ENCODE measurements around the gene CACNB2. TPM values are rescaled to one million over a fixed set of nuclear protein-coding genes. Genes with fewer than 3 reads are reported as not detected.

The CACNB2 gene
- total RNA-seq, 2 donors from 2014 or later, result 5.5 to 17.4 TPM

DNA sequence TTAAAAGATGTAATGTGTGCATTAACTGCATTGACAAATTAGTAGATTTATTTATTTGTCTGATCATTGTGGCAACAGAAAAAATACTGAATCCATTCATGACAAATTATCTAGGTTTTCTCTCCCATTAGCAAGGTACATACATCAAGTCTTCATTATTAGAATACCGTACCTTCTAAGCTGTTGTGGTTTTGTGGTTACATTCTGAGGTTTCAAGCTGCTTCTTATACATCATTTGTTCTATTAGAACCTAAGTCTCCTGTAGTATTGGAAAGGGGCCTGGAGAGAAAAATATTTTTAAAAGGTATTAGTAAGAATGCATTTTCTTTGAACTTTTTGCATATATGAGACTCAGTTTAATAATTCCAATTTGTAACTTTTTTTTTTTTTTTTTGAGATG, 26.3 kb upstream of the CACNB2 start:
- no peak overlapping the region for H3K27ac ChIP-seq
- intact Hi-C loops (cut with DNase I), result no loop called here
- no peak for TF ChIP-seq POLR2A (IDR thresholded peaks at IDR 0.05)
- no peak for TF ChIP-seq CTCF (IDR thresholded peaks at IDR 0.05)
- no peak for TF ChIP-seq POLR2AphosphoS5 (IDR thresholded peaks at IDR 0.05)
- H3K4me1 ChIP-seq (replicated peaks), result no peaks in the 10 kb centered on the region
- no peaks in the 10 kb centered on the region for H3K27me3 ChIP-seq (replicated peaks; ENCODE audit: insufficient read depth)
- 83% methylated on average over 1 of the region's 1 CpG for WGBS
- no peak for DNase-seq (ENCODE audit: low spot score)
- no peaks in the 10 kb centered on the region for H3K9me3 ChIP-seq
- no peak overlapping the region for H3K4me3 ChIP-seq
- no peaks in the 10 kb centered on the region for H3K36me3 ChIP-seq

GRCh38 chr10:18117276-18117675, 22.9 kb upstream of the CACNB2 start:
- no peak for DNase-seq (ENCODE audit: low spot score)
- intact Hi-C loops (cut with DNase I), result no loop called here
- H3K27me3 ChIP-seq (replicated peaks; ENCODE audit: insufficient read depth), result no peaks in the 10 kb centered on the region
- no peaks in the 10 kb centered on the region for H3K36me3 ChIP-seq
- no peaks in the 10 kb centered on the region for H3K4me1 ChIP-seq (replicated peaks)
- WGBS, result 47% methylated on average over 2 of the region's 2 CpGs
- no peak overlapping the region for H3K27ac ChIP-seq
- no peaks in the 10 kb centered on the region for H3K9me3 ChIP-seq
- no peak overlapping the region for H3K4me3 ChIP-seq
- TF ChIP-seq POLR2AphosphoS5 (IDR thresholded peaks at IDR 0.05), result no peak
- no peak for TF ChIP-seq CTCF (IDR thresholded peaks at IDR 0.05)
- TF ChIP-seq POLR2A (IDR thresholded peaks at IDR 0.05), result no peak

DNA sequence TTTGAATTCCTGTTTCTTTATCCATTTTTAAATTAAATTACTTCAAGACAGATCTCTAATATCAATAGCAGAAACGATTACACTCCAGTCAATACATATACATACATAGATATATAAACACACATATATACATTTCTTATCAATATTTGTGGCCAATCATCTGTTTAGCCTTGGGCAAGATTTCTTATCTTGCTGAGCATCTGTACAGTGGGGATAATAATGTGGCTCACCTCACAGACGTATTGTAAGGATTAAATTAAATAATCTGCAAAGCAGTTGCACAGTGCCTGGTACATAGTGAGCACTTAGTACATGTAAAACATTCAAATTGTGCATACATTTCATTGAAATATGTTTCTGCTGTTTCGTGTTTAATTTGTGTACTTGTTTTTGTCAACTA, 17.5 kb upstream of the CACNB2 start:
- no peak overlapping the region for H3K27ac ChIP-seq
- DNase-seq (ENCODE audit: low spot score), result no peak
- no peaks in the 10 kb centered on the region for H3K4me1 ChIP-seq (replicated peaks)
- H3K9me3 ChIP-seq, result no peaks in the 10 kb centered on the region
- no peaks in the 10 kb centered on the region for H3K27me3 ChIP-seq (replicated peaks; ENCODE audit: insufficient read depth)
- intact Hi-C loops (cut with DNase I), result no loop called here
- no peak overlapping the region for H3K4me3 ChIP-seq
- no peaks in the 10 kb centered on the region for H3K36me3 ChIP-seq
- WGBS, result 80% methylated on average over 3 of the region's 3 CpGs
- TF ChIP-seq CTCF (IDR thresholded peaks at IDR 0.05) (no peak), POLR2A (IDR thresholded peaks at IDR 0.05) (no peak), POLR2AphosphoS5 (IDR thresholded peaks at IDR 0.05) (no peak)

DNA sequence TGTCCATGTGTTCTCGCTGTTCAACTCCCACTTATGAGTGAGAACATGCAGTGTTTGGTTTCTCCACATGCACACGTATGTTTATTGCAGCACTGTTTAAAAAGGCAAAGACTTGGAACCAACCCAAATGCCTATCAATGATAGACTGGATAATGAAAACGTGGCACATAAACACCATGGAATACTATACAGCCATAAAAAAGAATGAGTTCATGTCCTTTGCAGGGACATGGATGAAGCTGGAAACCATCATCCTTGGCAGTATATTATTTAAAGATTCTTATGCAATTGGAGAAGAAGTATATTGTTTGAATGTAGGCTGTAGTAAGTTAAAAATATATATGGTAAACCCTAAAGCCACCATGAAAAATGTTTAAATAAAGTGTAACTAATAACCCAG, 7.2 kb upstream of the CACNB2 start:
- TF ChIP-seq POLR2A (IDR thresholded peaks at IDR 0.05), result no peak
- TF ChIP-seq CTCF (IDR thresholded peaks at IDR 0.05), result no peak
- WGBS, result 75% methylated on average over 3 of the region's 3 CpGs
- no peak for DNase-seq (ENCODE audit: low spot score)
- no peak overlapping the region for H3K4me3 ChIP-seq
- no peaks in the 10 kb centered on the region for H3K9me3 ChIP-seq
- no peaks in the 10 kb centered on the region for H3K36me3 ChIP-seq
- intact Hi-C loops (cut with DNase I), result no loop called here
- H3K27me3 ChIP-seq (replicated peaks; ENCODE audit: insufficient read depth), result no peaks in the 10 kb centered on the region
- no peaks in the 10 kb centered on the region for H3K4me1 ChIP-seq (replicated peaks)
- H3K27ac ChIP-seq, result no peak overlapping the region

- no peaks in the 10 kb centered on the region for H3K4me1 ChIP-seq (replicated peaks)
- no peaks in the 10 kb centered on the region for H3K36me3 ChIP-seq
- H3K27ac ChIP-seq, result no peak overlapping the region
- WGBS, result 84% methylated on average over 8 of the region's 8 CpGs
- no peak overlapping the region for H3K4me3 ChIP-seq
- TF ChIP-seq CTCF (IDR thresholded peaks at IDR 0.05) (no peak), POLR2AphosphoS5 (IDR thresholded peaks at IDR 0.05) (no peak), POLR2A (IDR thresholded peaks at IDR 0.05) (no peak)
- no peaks in the 10 kb centered on the region for H3K27me3 ChIP-seq (replicated peaks; ENCODE audit: insufficient read depth)
- H3K9me3 ChIP-seq, result no peaks in the 10 kb centered on the region
- DNase-seq (ENCODE audit: low spot score), result no peak
- intact Hi-C loops (cut with DNase I), result no loop called here
These were observed 5.7 kb upstream of the CACNB2 start for GRCh38 chr10:18134509-18134908.

All from prostate gland (tissue), 2 donors.